Measurements from ENCODE around the gene LCN2.
A peak's percentile ranks its signal among the peaks of the same experiment; 100 is the strongest.
"Not testable (repeated sequence)": the region's sequence is repeated elsewhere in the genome, so short reads cannot be mapped to it uniquely, and the experiment has no call there.

LCN2 gene
- 0 reads per million in 4 donors for total RNA-seq

- DNase-seq, result no peak
Measured at GRCh38 chr9:128149001-128149701, at the start of gene LCN2. TSS of gene LCN2 (plus strand) at chr9:128149453. CDS start at chr9:128149526, 73 bp downstream.

GRCh38 chr9:128099932-128100491, 49.2 kb upstream of the LCN2 start:
- no peak for DNase-seq

GRCh38 chr9:128100581-128100980, 48.7 kb upstream of the LCN2 start:
- no peak for DNase-seq

- DNase-seq, result no peak
Measured at GRCh38 chr9:128101231-128101661, 48.0 kb upstream of the LCN2 start.

GRCh38 chr9:128101690-128102089, 47.6 kb upstream of the LCN2 start:
- no peak for DNase-seq

GRCh38 chr9:128102196-128102595, 47.1 kb upstream of the LCN2 start:
- no peak for DNase-seq

GRCh38 chr9:128102861-128103588, 46.2 kb upstream of the LCN2 start:
- no peak for DNase-seq

GRCh38 chr9:128103589-128103962, 45.7 kb upstream of the LCN2 start:
- DNase-seq, result peak in 2 of 5 donors; percentile 32 to 45

GRCh38 chr9:128104171-128104618, 45.1 kb upstream of the LCN2 start:
- no peak for DNase-seq

- no peak for DNase-seq
Measured at GRCh38 chr9:128105538-128106175, 43.6 kb upstream of the LCN2 start.

GRCh38 chr9:128106181-128106939, 42.9 kb upstream of the LCN2 start:
- no peak for DNase-seq

GRCh38 chr9:128106940-128107467, 42.2 kb upstream of the LCN2 start:
- DNase-seq, result no peak

GRCh38 chr9:128107468-128108268, 41.6 kb upstream of the LCN2 start:
- DNase-seq, result no peak

GRCh38 chr9:128108269-128109049, 40.8 kb upstream of the LCN2 start:
- DNase-seq, result no peak

- DNase-seq, result no peak
Measured at GRCh38 chr9:128109050-128109709, 40.1 kb upstream of the LCN2 start.

GRCh38 chr9:128111726-128112125, 37.5 kb upstream of the LCN2 start:
- not testable (repeated sequence) for DNase-seq

GRCh38 chr9:128113526-128114325, 35.5 kb upstream of the LCN2 start:
- DNase-seq, result no peak

GRCh38 chr9:128114326-128115186, 34.7 kb upstream of the LCN2 start:
- no peak for DNase-seq
